Keratinocyte (primary cell): ENCODE results near the gene CDKN1C. TPM values are rescaled to one million over a fixed set of nuclear protein-coding genes. Genes with fewer than 3 reads are reported as not detected.

Experiments used
- DNase-seq: peaks from one replicate; pipeline ENCODE4 v3.0.0-alpha.2; 2011; ENCODE audit warnings: low read depth, missing footprints, low spot score
- FAIRE-seq: peaks from 2 replicates; lab custom pipeline; 2011; peaks lifted over from hg19 to GRCh38; lab: Jason Lieb, UNC
- H2AFZ ChIP-seq: 2 replicates; pipeline ENCODE4 v1.6.0; 2012; ENCODE audit warnings: low read length, control low read depth, inconsistent platforms; ENCODE audit not compliant: control insufficient read depth
- H3K27ac ChIP-seq: 2 replicates; pipeline ENCODE4 v1.5.1; 2011; ENCODE audit warnings: low read length; ENCODE audit not compliant: control insufficient read depth, insufficient read depth
- H3K27me3 ChIP-seq: 3 replicates; pipeline ENCODE4 v1.6.0; 2011; ENCODE audit warnings: low read length; ENCODE audit not compliant: control insufficient read depth, insufficient read depth; ENCODE audit errors: extremely low read depth
- H3K36me3 ChIP-seq, 2 experiments: 2 replicates in 1 of 2; 3 replicates in 1 of 2; pipeline ENCODE4 v1.5.1; 2011; ENCODE audit warnings: low read length in 2 of 2, mild to moderate bottlenecking in 1 of 2; ENCODE audit not compliant: control insufficient read depth in 2 of 2, insufficient read depth in 2 of 2; ENCODE audit errors: extremely low read depth in 1 of 2
- H3K4me1 ChIP-seq: 3 replicates; pipeline ENCODE4 v1.5.1; 2011; ENCODE audit warnings: low read length; ENCODE audit not compliant: control insufficient read depth, insufficient read depth; ENCODE audit errors: extremely low read depth
- H3K4me2 ChIP-seq: 3 replicates; pipeline ENCODE4 v1.6.0; 2011; ENCODE audit warnings: low read depth, low read length; ENCODE audit not compliant: control insufficient read depth, insufficient read depth; ENCODE audit errors: extremely low read depth
- H3K4me3 ChIP-seq, 3 experiments: fragments of 200-600 bp in 1 of 3; sonication (generic) in 1 of 3; 2 replicates in 2 of 3; 3 replicates in 1 of 3; pipeline ENCODE4 v1.5.1; 2011 to 2016; ENCODE audit warnings: low read length in 3 of 3, mild to moderate bottlenecking in 3 of 3, control low read depth in 2 of 3, inconsistent platforms in 1 of 3, low read depth in 1 of 3, mixed read lengths in 1 of 3, mixed run types in 1 of 3, moderate library complexity in 1 of 3; ENCODE audit not compliant: control insufficient read depth in 2 of 3, insufficient read depth in 2 of 3; ENCODE audit errors: extremely low read depth in 1 of 3
- H3K79me2 ChIP-seq: 2 replicates; pipeline ENCODE4 v1.6.0; 2012; ENCODE audit warnings: low read length; ENCODE audit not compliant: control insufficient read depth, insufficient read depth
- H3K9ac ChIP-seq: 3 replicates; pipeline ENCODE4 v1.6.0; 2011; ENCODE audit warnings: low read length; ENCODE audit not compliant: control insufficient read depth, insufficient read depth; ENCODE audit errors: extremely low read depth
- H3K9me1 ChIP-seq: 3 replicates; pipeline ENCODE4 v1.6.0; 2011; ENCODE audit warnings: low read length; ENCODE audit not compliant: control insufficient read depth, insufficient read depth; ENCODE audit errors: extremely low read depth
- H3K9me3 ChIP-seq: 2 replicates; pipeline ENCODE4 v1.5.1; 2012; ENCODE audit warnings: low read depth, low read length; ENCODE audit not compliant: control insufficient read depth
- H4K20me1 ChIP-seq: 3 replicates; pipeline ENCODE4 v1.6.0; 2011; ENCODE audit warnings: low read length; ENCODE audit not compliant: control insufficient read depth, insufficient read depth; ENCODE audit errors: extremely low read depth
- EZH2 ChIP-seq: IDR thresholded peaks from one replicate; pipeline ENCODE4 v1.6.1; 2012; ENCODE audit warnings: inconsistent platforms, mild to moderate bottlenecking, low read length, moderate library complexity
- dilution Hi-C: fragments of 300-500 bp; cut with MboI; formaldehyde crosslinking; loops from one replicate; pipeline ENCODE4 v1.7.0; 2020; ENCODE audit warnings: low sequenced_read_pairs; ENCODE audit not compliant: extremely low pct_ligation_motif_present
- polyA plus RNA-seq, 5 experiments: library from polyadenylated mRNA; depleted of rRNA in 3 of 5; stranded (reverse) in 3 of 5; stranded (forward) in 1 of 5; unstranded in 1 of 5; fragments of >200 nt; gene quantifications; 1 replicate in 1 of 5; 2 replicates in 3 of 5; 3 replicates in 1 of 5; pipeline versions ENCODE4 v1.2.1 to v1.2.3, GENCODE V29; 2011 to 2012; ENCODE audit warnings: missing spikeins in 2 of 5, low read depth in 1 of 5, low replicate concordance in 1 of 5
- TF ChIP-seq, protein P1 (sequence below), 3 experiments: IDR thresholded peaks in 1 of 3; conservative IDR thresholded peaks in 1 of 3; optimal IDR thresholded peaks in 1 of 3; 2 replicates in 2 of 3; 3 replicates in 1 of 3; pipeline versions ENCODE3 to v1.5.1; 2011; ENCODE audit warnings: low read length in 3 of 3, mild to moderate bottlenecking in 3 of 3, moderate library complexity in 2 of 3, control low read depth in 1 of 3, inconsistent platforms in 1 of 3; ENCODE audit not compliant: insufficient read depth in 2 of 3; ENCODE audit errors: extremely low read depth in 1 of 3

Gene CDKN1C
- polyA plus RNA-seq, 1 donor (not counting 4 experiments of a cell fraction or from before 2014, with no cell fraction given), result 0.37 TPM

DNA sequence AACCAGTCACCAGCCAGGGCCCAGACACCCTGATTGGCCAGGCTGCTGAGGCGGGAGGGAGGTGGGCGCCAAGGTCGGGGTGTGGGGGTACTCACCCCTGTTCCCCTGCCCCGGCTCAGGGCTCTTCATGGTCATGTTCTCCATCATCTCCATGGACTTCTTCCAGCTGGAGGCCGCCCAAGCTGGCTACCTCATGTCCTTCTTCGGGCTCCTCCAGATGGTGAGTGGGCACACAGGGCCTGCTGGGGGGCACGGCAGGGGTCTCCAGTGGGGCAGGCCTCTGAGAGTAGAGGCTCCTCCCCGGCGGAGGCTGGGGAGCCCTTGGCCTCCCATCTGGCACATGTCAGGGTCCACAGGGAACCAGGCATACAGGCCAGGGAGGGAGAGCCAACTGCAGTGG, 33.6 kb upstream of the CDKN1C start:
- H3K27me3 ChIP-seq, result no peaks in the 10 kb centered on the region
- DNase-seq (no peak), FAIRE-seq (no peak)
- no peaks in the 10 kb centered on the region for H3K4me1 ChIP-seq
- H3K4me2 ChIP-seq, result no peak overlapping the region
- no peak overlapping the region for H3K4me3 ChIP-seq
- no peaks in the 10 kb centered on the region for H4K20me1 ChIP-seq
- no peak overlapping the region for H2AFZ ChIP-seq
- no peak overlapping the region for H3K27ac ChIP-seq
- H3K36me3 ChIP-seq, result no peaks in the 10 kb centered on the region
- TF ChIP-seq, protein P1, sequence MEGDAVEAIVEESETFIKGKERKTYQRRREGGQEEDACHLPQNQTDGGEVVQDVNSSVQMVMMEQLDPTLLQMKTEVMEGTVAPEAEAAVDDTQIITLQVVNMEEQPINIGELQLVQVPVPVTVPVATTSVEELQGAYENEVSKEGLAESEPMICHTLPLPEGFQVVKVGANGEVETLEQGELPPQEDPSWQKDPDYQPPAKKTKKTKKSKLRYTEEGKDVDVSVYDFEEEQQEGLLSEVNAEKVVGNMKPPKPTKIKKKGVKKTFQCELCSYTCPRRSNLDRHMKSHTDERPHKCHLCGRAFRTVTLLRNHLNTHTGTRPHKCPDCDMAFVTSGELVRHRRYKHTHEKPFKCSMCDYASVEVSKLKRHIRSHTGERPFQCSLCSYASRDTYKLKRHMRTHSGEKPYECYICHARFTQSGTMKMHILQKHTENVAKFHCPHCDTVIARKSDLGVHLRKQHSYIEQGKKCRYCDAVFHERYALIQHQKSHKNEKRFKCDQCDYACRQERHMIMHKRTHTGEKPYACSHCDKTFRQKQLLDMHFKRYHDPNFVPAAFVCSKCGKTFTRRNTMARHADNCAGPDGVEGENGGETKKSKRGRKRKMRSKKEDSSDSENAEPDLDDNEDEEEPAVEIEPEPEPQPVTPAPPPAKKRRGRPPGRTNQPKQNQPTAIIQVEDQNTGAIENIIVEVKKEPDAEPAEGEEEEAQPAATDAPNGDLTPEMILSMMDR (optimal IDR thresholded peaks at IDR 0.05 in 1 of 3, IDR thresholded peaks at IDR 0.05 in 1 of 3, conservative IDR thresholded peaks at IDR 0.05 in 1 of 3; ENCODE audit: extremely low read depth in 1 of 3, insufficient read depth in 2 of 3, low read length in 3 of 3), result no peak
- TF ChIP-seq EZH2, result no peak
- no peaks in the 10 kb centered on the region for H3K9me3 ChIP-seq
- H3K9ac ChIP-seq, result no peak overlapping the region
- no peaks in the 10 kb centered on the region for H3K9me1 ChIP-seq
- H3K79me2 ChIP-seq, result no peaks in the 10 kb centered on the region
- dilution Hi-C loops, result no loop called here

DNA sequence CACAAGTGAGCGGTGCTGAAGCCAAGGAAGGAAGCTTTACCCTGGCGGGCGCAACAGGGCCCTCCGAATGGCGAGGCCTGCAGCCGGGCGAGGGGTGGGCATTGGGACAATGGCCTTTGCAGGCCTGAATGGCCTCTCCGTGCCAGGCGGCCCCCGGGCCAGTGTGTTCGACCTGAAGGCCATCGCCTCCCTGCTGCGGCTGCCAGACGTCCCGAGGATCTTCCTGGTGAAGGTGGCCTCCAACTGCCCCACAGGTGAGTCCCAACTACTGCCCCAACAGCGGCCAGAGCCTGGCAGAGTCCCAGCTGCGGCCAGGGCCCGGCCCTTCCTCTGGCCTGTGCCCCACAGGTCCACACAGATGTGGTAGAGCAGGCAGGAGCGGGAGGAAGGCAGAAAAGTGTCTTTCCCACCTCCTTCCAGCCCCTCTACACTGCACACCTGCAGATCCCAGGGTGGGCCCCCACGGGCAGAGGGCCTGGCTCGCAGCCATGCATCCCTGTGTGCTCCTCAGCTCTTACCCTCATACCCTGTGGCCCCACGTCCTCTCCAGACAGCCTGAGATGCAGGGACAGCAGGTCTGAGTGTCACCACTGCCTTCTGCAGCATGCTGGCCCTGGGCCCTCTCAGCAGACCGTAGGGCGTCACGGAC, 32.4 kb upstream of the CDKN1C start:
- DNase-seq (no peak), FAIRE-seq (no peak)
- no peak overlapping the region for H3K9ac ChIP-seq
- no peak overlapping the region for H2AFZ ChIP-seq
- H3K9me3 ChIP-seq, result no peaks in the 10 kb centered on the region
- dilution Hi-C loops, result no loop called here
- H3K36me3 ChIP-seq, result no peaks in the 10 kb centered on the region
- H3K27ac ChIP-seq, result no peak overlapping the region
- no peak overlapping the region for H3K4me3 ChIP-seq
- no peaks in the 10 kb centered on the region for H4K20me1 ChIP-seq
- no peaks in the 10 kb centered on the region for H3K79me2 ChIP-seq
- no peaks in the 10 kb centered on the region for H3K27me3 ChIP-seq
- no peak overlapping the region for H3K4me2 ChIP-seq
- peaks cover 10% of the 10 kb centered on the region for H3K4me1 ChIP-seq
- H3K9me1 ChIP-seq, result no peaks in the 10 kb centered on the region
- TF ChIP-seq, protein P1 (optimal IDR thresholded peaks at IDR 0.05 in 1 of 3, IDR thresholded peaks at IDR 0.05 in 1 of 3, conservative IDR thresholded peaks at IDR 0.05 in 1 of 3; ENCODE audit: extremely low read depth in 1 of 3, insufficient read depth in 2 of 3, low read length in 3 of 3), result no peak
- no peak for TF ChIP-seq EZH2
